Thyroid gland (tissue), 4 donors: ENCODE data around the gene KIAA1755.

Source experiments
- CTCF ChIP-seq, 6 experiments: fragments of 200-600 bp in 3 of 6; fragments of 450-650 bp in 3 of 6; sonication (generic) in 3 of 6; IDR thresholded peaks; one replicate each; pipeline ENCODE4 v1.5.1; 2016 to 2019; ENCODE audit warnings: antibody characterized with exemption in 6 of 6, mild to moderate bottlenecking in 2 of 6, inconsistent platforms in 1 of 6, moderate library complexity in 1 of 6
- POLR2A ChIP-seq, 2 donors: fragments of 450-650 bp; IDR thresholded peaks; one replicate each; pipeline ENCODE4 v1.6.1; 2017; ENCODE audit warnings: antibody characterized with exemption in 2 of 2, mild to moderate bottlenecking in 2 of 2, moderate library complexity in 1 of 2

- TF ChIP-seq CTCF (IDR thresholded peaks at IDR 0.05) (no peak), POLR2A (IDR thresholded peaks at IDR 0.05) (no peak)
These were observed 99.1 kb downstream of the KIAA1755 start for GRCh38 chr20:38161412-38161774.
